ENCODE results near the gene GRB14.

Gene GRB14

DNA sequence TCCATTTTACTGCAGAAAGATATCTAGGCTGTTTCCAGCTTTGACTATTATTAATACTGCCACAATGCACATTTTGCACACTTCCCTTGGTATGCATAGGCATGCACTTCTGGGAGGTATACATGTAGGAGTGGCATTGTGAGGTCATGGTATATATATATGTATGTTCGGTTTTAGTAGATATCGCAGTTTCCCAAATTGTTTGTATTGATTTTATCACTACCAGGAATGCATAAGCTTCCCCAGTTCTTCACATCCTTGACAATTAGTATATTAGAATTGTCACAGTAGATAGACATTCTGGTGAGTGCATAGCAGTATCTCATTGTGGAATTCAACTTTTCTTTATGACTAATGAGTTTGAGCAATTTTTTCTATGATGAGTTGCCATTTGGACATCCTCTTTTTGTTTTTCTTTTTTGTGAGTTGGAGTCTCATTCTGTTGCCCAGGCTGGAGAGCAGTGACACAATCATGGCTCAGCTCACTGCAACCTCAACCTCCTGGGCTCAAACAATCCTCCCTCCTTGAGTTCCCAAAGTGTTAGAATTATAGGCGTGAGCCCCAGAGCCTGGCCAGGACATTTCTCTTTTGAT is 4.2 kb upstream of the GRB14 start:
- TF ChIP-seq, protein P1, sequence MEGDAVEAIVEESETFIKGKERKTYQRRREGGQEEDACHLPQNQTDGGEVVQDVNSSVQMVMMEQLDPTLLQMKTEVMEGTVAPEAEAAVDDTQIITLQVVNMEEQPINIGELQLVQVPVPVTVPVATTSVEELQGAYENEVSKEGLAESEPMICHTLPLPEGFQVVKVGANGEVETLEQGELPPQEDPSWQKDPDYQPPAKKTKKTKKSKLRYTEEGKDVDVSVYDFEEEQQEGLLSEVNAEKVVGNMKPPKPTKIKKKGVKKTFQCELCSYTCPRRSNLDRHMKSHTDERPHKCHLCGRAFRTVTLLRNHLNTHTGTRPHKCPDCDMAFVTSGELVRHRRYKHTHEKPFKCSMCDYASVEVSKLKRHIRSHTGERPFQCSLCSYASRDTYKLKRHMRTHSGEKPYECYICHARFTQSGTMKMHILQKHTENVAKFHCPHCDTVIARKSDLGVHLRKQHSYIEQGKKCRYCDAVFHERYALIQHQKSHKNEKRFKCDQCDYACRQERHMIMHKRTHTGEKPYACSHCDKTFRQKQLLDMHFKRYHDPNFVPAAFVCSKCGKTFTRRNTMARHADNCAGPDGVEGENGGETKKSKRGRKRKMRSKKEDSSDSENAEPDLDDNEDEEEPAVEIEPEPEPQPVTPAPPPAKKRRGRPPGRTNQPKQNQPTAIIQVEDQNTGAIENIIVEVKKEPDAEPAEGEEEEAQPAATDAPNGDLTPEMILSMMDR (IDR thresholded peaks at IDR 0.05), result no peak

DNA sequence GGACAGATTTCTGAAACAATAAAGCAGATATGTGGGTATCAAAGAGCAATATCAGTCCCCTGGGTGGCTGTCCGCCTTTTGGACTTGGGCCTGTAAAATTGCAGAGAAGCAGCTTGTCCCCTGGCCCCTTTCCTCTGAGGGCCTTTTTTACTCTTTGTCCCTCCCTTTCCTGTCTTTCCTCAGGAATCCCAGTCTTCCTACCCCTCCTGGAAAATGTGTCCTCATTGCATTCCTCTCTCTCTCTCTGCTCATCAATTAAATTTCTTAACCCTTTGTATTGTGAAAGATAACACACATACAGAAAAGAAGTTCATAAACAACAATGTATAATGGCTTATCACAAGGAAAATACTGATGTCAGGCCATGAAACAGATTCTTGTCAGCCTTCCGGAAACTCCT is 3.0 kb upstream of the GRB14 start:
- TF ChIP-seq, protein P1 (IDR thresholded peaks at IDR 0.05), result no peak

DNA sequence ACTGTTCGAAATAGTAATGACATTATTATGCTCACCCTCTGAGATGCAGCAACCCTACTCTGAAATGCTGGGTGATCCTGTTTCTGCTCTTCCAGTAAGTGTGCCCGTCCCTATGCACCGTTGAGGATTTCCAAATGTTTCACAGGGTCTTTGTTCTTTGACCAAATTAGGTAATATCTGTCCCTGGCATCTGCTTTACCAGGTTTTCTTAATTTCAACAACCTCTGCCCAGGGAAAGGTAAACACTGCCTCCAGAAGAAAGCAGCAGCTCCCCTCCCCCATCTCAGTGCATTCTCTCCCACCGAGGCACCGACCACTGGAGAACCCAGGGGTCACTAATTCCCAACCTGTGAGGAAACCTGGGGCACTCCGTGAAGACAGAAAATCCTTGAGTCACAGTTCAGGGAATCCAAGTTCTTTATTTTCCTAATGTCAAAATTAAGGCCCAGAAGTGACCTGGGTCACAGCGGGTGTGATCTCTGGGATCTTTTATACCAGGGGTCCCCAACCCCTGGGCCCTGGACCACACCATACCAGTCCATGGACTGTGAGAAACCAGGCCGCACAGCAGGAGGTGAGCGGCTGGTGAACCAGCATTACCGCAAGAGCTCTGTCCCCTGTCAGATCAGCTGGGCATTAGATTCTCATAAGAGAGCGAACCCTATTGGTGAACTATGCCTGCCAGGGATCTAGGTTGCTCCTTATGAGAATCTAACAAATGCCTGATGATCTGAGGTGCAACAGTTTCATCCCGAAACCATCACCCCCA is 1.2 kb upstream of the GRB14 start:
- TF ChIP-seq, protein P1 (IDR thresholded peaks at IDR 0.05), result no peak

DNA sequence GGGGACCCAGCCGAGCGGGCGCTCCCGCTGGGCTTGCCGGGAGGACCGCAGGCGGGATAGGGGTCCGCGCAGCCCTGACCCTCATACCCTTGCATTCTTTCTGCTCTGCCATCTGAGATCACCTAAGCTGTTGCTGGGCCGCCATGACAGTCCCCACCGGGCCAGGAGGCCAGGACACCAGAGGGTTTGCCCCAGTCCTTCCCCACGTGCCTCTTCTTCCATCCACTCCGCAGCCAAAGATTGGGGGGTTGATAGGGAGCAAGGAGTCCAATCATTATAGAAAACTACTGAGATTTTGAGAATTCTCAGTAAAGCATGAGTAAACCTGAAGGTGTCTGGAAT is 453 bp upstream of the GRB14 start:
- TF ChIP-seq, protein P1 (IDR thresholded peaks at IDR 0.05), result no peak

DNA sequence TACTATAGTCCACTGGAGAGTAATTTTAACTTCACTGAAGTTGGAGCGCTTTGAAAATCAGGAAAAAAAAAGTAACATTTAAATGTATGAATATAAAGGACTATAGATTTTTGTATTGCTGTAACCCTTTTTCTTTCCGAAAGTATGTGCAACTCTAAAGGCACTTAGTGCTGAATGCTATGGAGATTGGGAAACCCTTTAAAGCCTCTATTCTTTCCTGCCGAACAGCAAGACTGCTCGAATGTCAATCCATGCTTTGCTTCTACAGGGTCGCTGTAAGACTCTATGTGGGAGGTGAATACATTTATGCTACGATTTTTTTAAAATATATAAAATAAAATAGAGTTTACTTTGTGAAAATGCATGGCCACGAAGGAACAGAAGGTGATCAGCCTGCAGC is 825 bp downstream of the GRB14 start:
- TF ChIP-seq, protein P1 (IDR thresholded peaks at IDR 0.05), result no peak

DNA sequence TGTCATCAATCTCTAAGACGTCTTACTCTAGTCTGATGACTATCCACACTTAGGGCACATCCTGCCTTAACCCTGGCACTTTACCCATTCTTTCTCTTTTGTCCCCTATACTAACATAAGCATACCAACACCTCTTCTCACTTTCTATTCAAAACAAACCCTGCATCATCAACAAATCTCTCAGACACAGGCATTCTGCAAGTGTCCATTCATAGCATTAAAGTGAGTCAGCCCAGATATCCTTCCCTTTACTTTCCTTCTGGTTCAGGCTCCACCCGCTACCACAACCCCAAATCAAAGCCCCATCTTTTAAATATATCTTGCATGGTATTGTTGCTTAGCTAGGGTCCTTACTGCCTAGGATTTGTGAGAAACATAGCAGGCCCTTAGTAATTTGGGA is 3.8 kb downstream of the GRB14 start:
- TF ChIP-seq, protein P1 (IDR thresholded peaks at IDR 0.05), result no peak

DNA sequence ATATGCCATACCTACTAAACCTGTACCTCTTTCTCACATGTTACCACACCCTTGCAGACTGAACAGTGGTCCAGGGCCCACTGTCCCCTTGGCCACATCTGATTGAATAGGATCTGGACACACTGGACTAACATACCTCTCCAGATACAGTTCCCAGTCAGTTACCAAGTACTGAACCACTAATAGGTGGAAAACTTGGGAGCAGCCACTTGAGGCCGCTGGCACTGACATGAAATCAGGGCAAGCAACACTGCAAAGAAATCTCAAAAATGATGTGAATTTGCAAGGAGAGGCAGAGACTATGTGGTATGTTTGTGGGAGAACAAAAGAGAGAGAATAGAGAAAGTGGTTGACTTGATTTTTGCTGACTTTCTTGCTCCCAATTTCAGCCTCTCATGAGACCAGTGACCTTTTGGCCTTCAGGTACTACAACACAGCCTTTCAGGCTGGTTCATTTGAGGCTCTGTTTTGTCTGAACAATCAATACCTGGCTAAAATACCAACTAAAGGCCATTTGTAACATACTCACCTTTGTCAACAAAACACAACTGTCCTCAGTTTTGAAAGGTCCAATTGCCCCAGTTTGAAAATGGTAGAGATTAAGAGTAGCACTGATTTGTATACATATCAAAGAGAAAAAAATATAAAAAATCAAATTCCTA is 7.8 kb downstream of the GRB14 start:
- TF ChIP-seq, protein P1 (IDR thresholded peaks at IDR 0.05), result no peak

All from LNCAP (cell line).